Breast epithelium (tissue), 4 donors: Measurements from ENCODE around the gene SIAH3. TPM values are rescaled to one million over a fixed set of nuclear protein-coding genes. Genes with fewer than 3 reads are reported as not detected.
"Not testable (repeated sequence)": the region's sequence is repeated elsewhere in the genome, so short reads cannot be mapped to it uniquely, and the experiment has no call there.

ENCODE experiments used
- DNase-seq, 2 donors: peaks; one replicate each; pipeline ENCODE4 v3.0.0-alpha.2; 2019; ENCODE audit warnings: low spot score in 2 of 2
- H3K27ac ChIP-seq, 2 donors: fragments of 200-600 bp; sonication (generic) in 1 of 2; one replicate each; pipeline ENCODE4 v1.5.1; 2016 to 2019; ENCODE audit warnings: mild to moderate bottlenecking in 1 of 2
- H3K27me3 ChIP-seq, 2 donors: fragments of 200-600 bp; sonication (generic) in 1 of 2; one replicate each; pipeline versions ENCODE4 v1.5.1 to v1.6.0; 2017 to 2019; ENCODE audit warnings: control low read depth in 1 of 2, mild to moderate bottlenecking in 1 of 2
- H3K36me3 ChIP-seq: fragments of 200-600 bp; one replicate; pipeline ENCODE4 v1.5.1; 2019
- H3K4me1 ChIP-seq, 2 donors: fragments of 200-600 bp; sonication (generic); one replicate each; pipeline ENCODE4 v1.5.1; 2016 to 2019; ENCODE audit warnings: control low read depth in 1 of 2
- H3K4me3 ChIP-seq, 3 donors: fragments of 200-600 bp; sonication (generic); 1 replicate in 2 of 3; 2 replicates in 1 of 3; pipeline ENCODE4 v1.5.1; 2016 to 2019; ENCODE audit warnings: mild to moderate bottlenecking in 3 of 3, moderate library complexity in 2 of 3
- H3K9me3 ChIP-seq, 2 donors: fragments of 200-600 bp; sonication (generic) in 1 of 2; one replicate each; pipeline ENCODE4 v1.5.1; 2016 to 2019; ENCODE audit warnings: control low read depth in 1 of 2
- POLR2A ChIP-seq: fragments of 450-650 bp; IDR thresholded peaks from one replicate; pipeline ENCODE4 v1.6.1; 2016; ENCODE audit warnings: antibody characterized with exemption, mild to moderate bottlenecking, moderate library complexity
- POLR2AphosphoS5 ChIP-seq, 3 donors: sonication (generic); formaldehyde crosslinking; IDR thresholded peaks; one replicate each; pipeline ENCODE4 v1.6.1; 2017; ENCODE audit warnings: antibody characterized with exemption in 3 of 3
- intact Hi-C: fragments of 100-400 bp; cut with DNase I; formaldehyde crosslinking; loops from one replicate; pipeline ENCODE4 v1.15.1; 2023; ENCODE audit warnings: low total_unique reads
- total RNA-seq, 3 donors: library from RNA; depleted of rRNA; stranded (reverse); fragments of >200 nt; gene quantifications; one replicate each; pipeline ENCODE4 v1.1.0, GENCODE V29; 2016
- TF ChIP-seq, protein P1 (sequence below), 3 donors: fragments of 450-650 bp; IDR thresholded peaks; one replicate each; pipeline ENCODE4 v1.5.1; 2016 to 2017; ENCODE audit warnings: antibody characterized with exemption in 3 of 3, mild to moderate bottlenecking in 3 of 3, moderate library complexity in 3 of 3

The SIAH3 gene
- total RNA-seq, 3 donors from 2014 or later = under 0.01 TPM; not detected in 2

DNA sequence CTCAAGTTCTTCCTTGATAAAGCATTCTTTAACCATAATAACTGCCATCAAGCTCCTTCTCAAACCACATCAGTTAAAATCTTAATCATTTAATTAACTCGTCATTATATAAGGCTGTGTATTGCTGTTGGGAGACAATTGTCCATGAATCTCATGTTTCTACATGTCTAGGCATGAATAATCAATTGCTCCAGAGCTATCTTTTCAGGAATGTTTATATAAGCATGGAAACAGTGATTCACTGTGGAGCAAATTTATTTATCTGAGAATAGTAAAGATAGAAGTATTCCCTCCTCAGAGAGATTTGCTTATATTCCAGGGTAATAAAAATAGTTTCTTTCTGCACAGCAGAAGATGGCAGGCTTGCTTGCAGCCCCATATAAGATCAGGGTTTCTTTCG lies 78.3 kb downstream of the SIAH3 start:
- TF ChIP-seq, protein P1, sequence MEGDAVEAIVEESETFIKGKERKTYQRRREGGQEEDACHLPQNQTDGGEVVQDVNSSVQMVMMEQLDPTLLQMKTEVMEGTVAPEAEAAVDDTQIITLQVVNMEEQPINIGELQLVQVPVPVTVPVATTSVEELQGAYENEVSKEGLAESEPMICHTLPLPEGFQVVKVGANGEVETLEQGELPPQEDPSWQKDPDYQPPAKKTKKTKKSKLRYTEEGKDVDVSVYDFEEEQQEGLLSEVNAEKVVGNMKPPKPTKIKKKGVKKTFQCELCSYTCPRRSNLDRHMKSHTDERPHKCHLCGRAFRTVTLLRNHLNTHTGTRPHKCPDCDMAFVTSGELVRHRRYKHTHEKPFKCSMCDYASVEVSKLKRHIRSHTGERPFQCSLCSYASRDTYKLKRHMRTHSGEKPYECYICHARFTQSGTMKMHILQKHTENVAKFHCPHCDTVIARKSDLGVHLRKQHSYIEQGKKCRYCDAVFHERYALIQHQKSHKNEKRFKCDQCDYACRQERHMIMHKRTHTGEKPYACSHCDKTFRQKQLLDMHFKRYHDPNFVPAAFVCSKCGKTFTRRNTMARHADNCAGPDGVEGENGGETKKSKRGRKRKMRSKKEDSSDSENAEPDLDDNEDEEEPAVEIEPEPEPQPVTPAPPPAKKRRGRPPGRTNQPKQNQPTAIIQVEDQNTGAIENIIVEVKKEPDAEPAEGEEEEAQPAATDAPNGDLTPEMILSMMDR (IDR thresholded peaks at IDR 0.05) = no peak
- TF ChIP-seq POLR2A = no peak
- TF ChIP-seq POLR2AphosphoS5 (IDR thresholded peaks at IDR 0.05) = no peak
- no peak overlapping the region for H3K4me3 ChIP-seq
- H3K27me3 ChIP-seq = no peaks in the 10 kb centered on the region
- H3K36me3 ChIP-seq = no peaks in the 10 kb centered on the region
- DNase-seq = no peak
- intact Hi-C loops = no loop called here
- no peaks in the 10 kb centered on the region for H3K9me3 ChIP-seq
- H3K27ac ChIP-seq = no peak overlapping the region
- no peaks in the 10 kb centered on the region for H3K4me1 ChIP-seq

DNA sequence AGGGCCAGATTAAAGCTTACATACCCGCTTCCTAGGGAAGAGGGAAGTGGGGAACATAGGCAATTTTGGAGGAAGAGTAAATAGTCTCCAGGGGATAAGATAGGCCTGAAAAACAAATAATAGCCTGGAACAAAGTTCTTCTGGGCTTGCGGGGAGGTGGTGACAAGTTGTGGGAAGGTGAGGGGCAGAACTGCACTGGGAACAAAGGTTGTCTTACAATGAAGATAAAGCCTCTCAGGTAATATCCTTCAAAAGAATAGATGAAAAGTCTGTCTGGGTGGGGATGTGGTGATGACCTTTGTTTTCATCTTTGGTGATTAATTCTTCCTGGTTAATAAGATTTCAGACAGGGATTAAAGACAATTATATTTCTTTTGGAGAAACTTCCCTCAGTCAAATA lies 80.7 kb downstream of the SIAH3 start:
- Histone ChIP-seq H3K36me3 (no peaks in the 10 kb centered on the region), H3K27ac (no peak overlapping the region), H3K4me3 (no peak overlapping the region), H3K27me3 (no peaks in the 10 kb centered on the region), H3K9me3 (no peaks in the 10 kb centered on the region), H3K4me1 (no peaks in the 10 kb centered on the region)
- TF ChIP-seq POLR2AphosphoS5 (IDR thresholded peaks at IDR 0.05) (no peak), POLR2A (no peak)
- TF ChIP-seq, protein P1 (IDR thresholded peaks at IDR 0.05) = no peak
- intact Hi-C loops = no loop called here
- DNase-seq = no peak

DNA sequence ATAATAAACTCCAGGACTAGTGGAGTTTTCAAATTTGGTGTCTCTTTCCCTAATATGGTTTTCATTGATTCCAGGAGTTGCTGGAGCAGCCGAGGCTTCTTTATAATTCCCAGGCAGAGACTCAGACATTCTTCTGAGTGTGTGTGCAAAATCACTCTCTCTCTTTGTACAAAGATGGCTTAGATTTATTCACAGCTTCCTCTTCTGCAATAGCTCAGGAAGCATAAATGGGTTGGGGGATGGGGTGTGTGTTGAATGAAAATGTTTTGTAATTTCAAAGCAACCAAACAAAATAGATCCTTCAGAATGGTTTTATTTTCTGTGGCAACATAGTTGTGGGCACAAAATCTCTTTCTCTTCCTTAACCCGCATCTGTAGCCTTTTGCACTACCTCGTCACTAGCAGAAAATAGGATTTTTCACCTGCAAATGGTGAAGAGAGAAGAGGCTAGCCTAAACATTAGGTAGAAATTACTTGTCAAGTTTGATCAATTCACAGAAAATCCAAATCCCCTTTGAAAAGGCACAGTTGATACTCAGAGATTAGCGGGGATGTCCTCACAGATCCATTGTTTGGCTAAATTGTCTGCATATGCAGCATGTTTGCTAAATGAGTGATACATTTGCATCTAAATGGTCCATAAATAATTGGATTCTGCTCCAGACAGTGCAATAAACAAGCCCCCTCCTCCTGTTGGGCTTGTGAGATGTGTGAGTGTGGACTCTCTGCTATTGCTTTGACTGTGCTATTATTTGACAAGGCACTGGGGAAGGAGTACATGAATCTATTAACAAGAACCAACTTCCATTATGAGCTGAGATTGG lies 82.7 kb downstream of the SIAH3 start:
- TF ChIP-seq, protein P1 (IDR thresholded peaks at IDR 0.05) = no peak
- TF ChIP-seq POLR2AphosphoS5 (IDR thresholded peaks at IDR 0.05) (no peak), POLR2A (no peak)
- no peak for DNase-seq
- H3K27me3 ChIP-seq = no peaks in the 10 kb centered on the region
- H3K4me3 ChIP-seq = no peak overlapping the region
- H3K9me3 ChIP-seq = no peaks in the 10 kb centered on the region
- intact Hi-C loops = no loop called here
- H3K27ac ChIP-seq = no peak overlapping the region
- no peaks in the 10 kb centered on the region for H3K4me1 ChIP-seq
- H3K36me3 ChIP-seq = no peaks in the 10 kb centered on the region

DNA sequence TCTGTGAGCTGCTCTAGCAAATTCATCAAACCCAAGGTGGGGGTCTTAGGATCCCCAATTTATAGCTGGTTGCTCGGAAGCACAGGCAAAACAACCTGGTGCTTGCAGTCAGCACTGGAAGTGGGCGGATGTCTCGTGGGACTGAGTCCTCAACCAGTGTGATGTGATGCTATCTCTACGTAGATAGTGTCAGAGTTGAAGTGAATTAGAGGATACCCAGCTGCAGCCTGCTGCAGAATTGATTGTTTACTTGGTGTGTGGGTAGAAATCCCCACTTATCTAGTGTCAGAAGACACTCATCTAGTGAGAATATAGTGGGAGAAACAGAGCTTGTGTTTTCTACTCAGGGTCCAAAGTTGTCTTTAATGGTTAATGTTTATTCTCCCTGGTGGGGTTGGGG lies 86.1 kb downstream of the SIAH3 start:
- intact Hi-C loops = no loop called here
- Histone ChIP-seq H3K27me3 (no peaks in the 10 kb centered on the region), H3K36me3 (no peaks in the 10 kb centered on the region), H3K4me1 (no peaks in the 10 kb centered on the region), H3K4me3 (no peak overlapping the region), H3K9me3 (no peaks in the 10 kb centered on the region), H3K27ac (no peak overlapping the region)
- DNase-seq = no peak
- TF ChIP-seq POLR2A = no peak
- TF ChIP-seq POLR2AphosphoS5 (IDR thresholded peaks at IDR 0.05) = no peak
- TF ChIP-seq, protein P1 (IDR thresholded peaks at IDR 0.05) = no peak

DNA sequence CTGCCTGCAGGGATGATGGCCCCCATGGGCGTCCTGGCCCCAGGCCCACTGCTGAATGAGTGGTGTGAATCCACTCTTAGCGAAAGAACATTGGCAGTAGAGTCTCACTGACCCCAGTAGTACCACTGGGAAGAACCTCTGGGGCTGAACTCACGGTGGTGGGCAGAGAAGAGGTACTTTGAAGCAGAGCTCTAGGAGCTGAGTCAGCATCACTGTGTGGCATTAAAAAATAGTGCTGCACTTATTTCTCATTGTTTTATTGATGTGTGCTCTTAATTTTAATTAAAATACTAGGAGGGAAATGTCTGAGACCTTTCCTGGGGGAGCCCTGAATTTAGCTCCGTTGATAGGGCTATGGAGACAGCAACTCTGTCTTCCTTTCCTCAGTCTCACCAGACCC lies 88.1 kb downstream of the SIAH3 start:
- no peaks in the 10 kb centered on the region for H3K4me1 ChIP-seq
- intact Hi-C loops = no loop called here

DNA sequence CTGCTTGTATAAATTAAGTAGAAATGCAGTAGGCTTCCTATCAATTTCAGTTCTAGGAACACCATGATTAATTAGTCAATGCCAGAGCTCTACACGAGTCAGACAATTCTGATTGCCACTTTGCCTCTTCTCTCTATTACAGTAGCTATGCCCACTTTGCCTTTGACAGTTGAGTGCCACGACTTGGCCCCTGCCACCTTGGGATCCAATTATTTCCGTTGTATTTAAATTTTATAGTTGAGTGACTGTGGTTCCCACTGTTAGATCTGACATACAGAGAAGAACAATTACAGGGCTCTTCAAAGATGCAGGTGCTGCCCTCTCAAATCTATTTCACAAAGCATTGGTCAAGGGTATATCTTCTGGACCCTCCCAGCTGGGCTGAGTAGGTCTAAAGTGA lies 94.0 kb downstream of the SIAH3 start:
- intact Hi-C loops, H3K36me3 ChIP-seq, H3K27me3 ChIP-seq, H3K4me3 ChIP-seq, H3K27ac ChIP-seq, H3K4me1 ChIP-seq, DNase-seq: not testable (repeated sequence)
- H3K9me3 ChIP-seq = peaks cover 14 to 19% of the 10 kb centered on the region in 2 donors

More for the DNA sequence above, 88.1 kb downstream of the SIAH3 start:
- Histone ChIP-seq H3K27ac (no peak overlapping the region), H3K4me3 (no peak overlapping the region), H3K36me3 (no peaks in the 10 kb centered on the region), H3K9me3 (peaks cover 2% of the 10 kb centered on the region in 2 donors), H3K27me3 (no peaks in the 10 kb centered on the region)
- no peak for DNase-seq
- TF ChIP-seq POLR2A = no peak
- TF ChIP-seq, protein P1 (IDR thresholded peaks at IDR 0.05) = no peak
- TF ChIP-seq POLR2AphosphoS5 (IDR thresholded peaks at IDR 0.05) = no peak

DNA sequence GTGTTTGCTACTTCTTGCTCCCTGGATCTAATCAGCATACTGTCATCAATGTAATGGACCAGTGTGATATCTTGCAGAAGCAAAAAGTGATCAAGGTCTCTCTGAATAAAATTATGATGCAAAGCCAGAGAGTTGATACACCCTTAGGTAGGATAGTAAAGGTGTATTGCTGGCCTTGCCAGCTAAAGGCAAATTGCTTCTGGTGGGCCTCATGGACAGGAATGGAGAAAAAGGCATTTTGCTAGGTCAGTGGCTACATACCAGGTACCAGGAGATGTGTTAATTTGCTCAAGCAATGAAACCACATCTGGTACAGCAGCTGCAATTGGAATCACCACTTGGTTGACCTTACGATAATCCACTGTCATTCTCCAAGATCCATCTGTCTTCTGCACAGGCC lies 95.1 kb downstream of the SIAH3 start:
- intact Hi-C loops, H3K4me3 ChIP-seq, H3K4me1 ChIP-seq, DNase-seq, H3K27ac ChIP-seq, H3K36me3 ChIP-seq, H3K27me3 ChIP-seq: not testable (repeated sequence)
- peaks cover 14 to 19% of the 10 kb centered on the region in 2 donors for H3K9me3 ChIP-seq
